Neural cell (in vitro differentiated cells): Measurements from ENCODE around the gene UTP15.

Experiments
- POLR2AphosphoS5 ChIP-seq: IDR thresholded peaks from 2 replicates; pipeline ENCODE4 v1.6.1; 2012
- SMC3 ChIP-seq: fragments of 450-650 bp; conservative IDR thresholded peaks from 2 replicates; pipeline ENCODE4 v1.6.1; 2014; ENCODE audit warnings: antibody characterized with exemption, mild to moderate bottlenecking, moderate library complexity; ENCODE audit not compliant: poor library complexity
- TAF1 ChIP-seq: IDR thresholded peaks from 2 replicates; pipeline ENCODE4 v1.6.1; 2012; ENCODE audit warnings: low read depth
- TF ChIP-seq, protein P1 (sequence below): fragments of 450-650 bp; IDR thresholded peaks from 2 replicates; pipeline ENCODE4 v1.5.1; 2014; ENCODE audit warnings: antibody characterized with exemption, mild to moderate bottlenecking, moderate library complexity; ENCODE audit not compliant: poor library complexity, severe bottlenecking

DNA sequence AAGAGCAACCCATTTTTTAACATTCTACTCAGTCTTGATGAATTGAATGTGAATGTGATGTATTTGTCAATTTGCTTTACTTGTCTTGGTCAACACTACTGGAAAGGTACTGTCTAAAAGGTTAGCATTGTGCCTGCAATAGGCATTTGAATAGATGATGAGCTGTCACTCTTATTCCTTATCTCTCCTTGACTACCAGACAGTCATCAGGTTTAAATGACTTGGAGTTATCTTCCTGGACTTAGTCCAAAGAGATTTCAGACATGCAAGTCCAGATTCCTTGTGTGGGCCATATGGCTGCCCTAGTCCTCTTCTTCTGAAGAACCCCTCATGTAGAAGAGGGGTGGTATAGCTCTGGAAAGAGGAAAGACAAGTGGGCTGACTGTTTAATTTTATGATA is 65.2 kb downstream of the UTP15 start:
- TF ChIP-seq, protein P1, sequence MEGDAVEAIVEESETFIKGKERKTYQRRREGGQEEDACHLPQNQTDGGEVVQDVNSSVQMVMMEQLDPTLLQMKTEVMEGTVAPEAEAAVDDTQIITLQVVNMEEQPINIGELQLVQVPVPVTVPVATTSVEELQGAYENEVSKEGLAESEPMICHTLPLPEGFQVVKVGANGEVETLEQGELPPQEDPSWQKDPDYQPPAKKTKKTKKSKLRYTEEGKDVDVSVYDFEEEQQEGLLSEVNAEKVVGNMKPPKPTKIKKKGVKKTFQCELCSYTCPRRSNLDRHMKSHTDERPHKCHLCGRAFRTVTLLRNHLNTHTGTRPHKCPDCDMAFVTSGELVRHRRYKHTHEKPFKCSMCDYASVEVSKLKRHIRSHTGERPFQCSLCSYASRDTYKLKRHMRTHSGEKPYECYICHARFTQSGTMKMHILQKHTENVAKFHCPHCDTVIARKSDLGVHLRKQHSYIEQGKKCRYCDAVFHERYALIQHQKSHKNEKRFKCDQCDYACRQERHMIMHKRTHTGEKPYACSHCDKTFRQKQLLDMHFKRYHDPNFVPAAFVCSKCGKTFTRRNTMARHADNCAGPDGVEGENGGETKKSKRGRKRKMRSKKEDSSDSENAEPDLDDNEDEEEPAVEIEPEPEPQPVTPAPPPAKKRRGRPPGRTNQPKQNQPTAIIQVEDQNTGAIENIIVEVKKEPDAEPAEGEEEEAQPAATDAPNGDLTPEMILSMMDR: no peak
- no peak for TF ChIP-seq POLR2AphosphoS5
- no peak for TF ChIP-seq SMC3
- TF ChIP-seq TAF1: no peak
